Stimulated activated CD4-positive, alpha-beta T cell treated with anti-CD3 and anti-CD28 coated beads, Interleukin-4, amount 100 ng/mL, for 24 hours (primary cell): Measurements from ENCODE around the gene PDP2.
"Not testable (repeated sequence)": the region's sequence is repeated elsewhere in the genome, so short reads cannot be mapped to it uniquely, and the experiment has no call there.

Experiments
- DNase-seq: peaks from one replicate; pipeline ENCODE4 v3.0.0-alpha.2; 2020

PDP2 gene

GRCh38 chr16:66856184-66856730 lies 24.1 kb upstream of the PDP2 start:
- no peak for DNase-seq

GRCh38 chr16:66856801-66857200 lies 23.5 kb upstream of the PDP2 start:
- no peak for DNase-seq

GRCh38 chr16:66857437-66857836 lies 22.9 kb upstream of the PDP2 start:
- no peak for DNase-seq

GRCh38 chr16:66858740-66859396 lies 21.4 kb upstream of the PDP2 start:
- no peak for DNase-seq

- no peak for DNase-seq
Observed at GRCh38 chr16:66859397-66860068, 20.8 kb upstream of the PDP2 start.

- no peak for DNase-seq
Observed at GRCh38 chr16:66862023-66862520, 18.2 kb upstream of the PDP2 start.

GRCh38 chr16:66863707-66864106 lies 16.6 kb upstream of the PDP2 start:
- DNase-seq = no peak

GRCh38 chr16:66869424-66869823 lies 10.9 kb upstream of the PDP2 start:
- no peak for DNase-seq

- DNase-seq = not testable (repeated sequence)
Observed at GRCh38 chr16:66871363-66871762, 9.0 kb upstream of the PDP2 start.

GRCh38 chr16:66871840-66872239 lies 8.5 kb upstream of the PDP2 start:
- no peak for DNase-seq

GRCh38 chr16:66872559-66872942 lies 7.8 kb upstream of the PDP2 start:
- no peak for DNase-seq

GRCh38 chr16:66872943-66873684 lies 7.2 kb upstream of the PDP2 start:
- DNase-seq = peak; percentile 90

- DNase-seq = no peak
Observed at GRCh38 chr16:66873685-66874055, 6.6 kb upstream of the PDP2 start.

- DNase-seq = no peak
Observed at GRCh38 chr16:66874079-66874775, 6.1 kb upstream of the PDP2 start.

GRCh38 chr16:66878067-66878466 lies 2.2 kb upstream of the PDP2 start:
- peak; percentile 76 for DNase-seq

- DNase-seq = no peak
Observed at GRCh38 chr16:66881014-66881417, 701 bp downstream of the PDP2 start.

GRCh38 chr16:66881560-66881959 lies 1.2 kb downstream of the PDP2 start:
- no peak for DNase-seq

GRCh38 chr16:66881964-66882508 lies 1.7 kb downstream of the PDP2 start:
- no peak for DNase-seq

GRCh38 chr16:66882702-66883101 lies 2.4 kb downstream of the PDP2 start:
- DNase-seq = no peak

- DNase-seq = no peak
Observed at GRCh38 chr16:66885491-66885890, 5.2 kb downstream of the PDP2 start.

- no peak for DNase-seq
Observed at GRCh38 chr16:66886321-66886720, 6.0 kb downstream of the PDP2 start.

GRCh38 chr16:66886914-66887313 lies 6.6 kb downstream of the PDP2 start:
- no peak for DNase-seq
